ENCODE results near the gene RFX2.
"Not testable (repeated sequence)": the region's sequence is repeated elsewhere in the genome, so short reads cannot be mapped to it uniquely, and the experiment has no call there.

The RFX2 gene

DNA sequence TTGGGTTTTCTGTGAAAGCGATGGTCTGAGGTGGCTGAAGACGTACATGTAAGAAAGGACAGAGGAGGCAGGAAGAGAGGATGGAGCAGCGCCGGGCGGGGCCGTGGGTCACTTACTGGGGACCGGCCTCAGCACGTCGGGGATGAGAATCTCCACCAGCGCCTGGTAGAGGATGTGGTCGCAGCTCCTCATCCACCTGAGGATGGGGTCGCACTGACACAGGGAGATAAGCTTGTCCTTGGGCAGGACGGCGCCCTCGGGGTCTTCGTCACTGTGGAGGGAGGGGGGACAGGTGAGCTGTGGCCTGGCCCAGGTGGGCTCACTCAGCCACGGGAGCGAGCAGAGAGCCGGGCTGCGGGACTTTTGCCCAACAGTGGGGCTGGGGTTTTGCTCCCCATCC is 103.4 kb downstream of the RFX2 start:
- TF ChIP-seq RARB (CRISPR knock-in tag; IDR thresholded peaks at IDR 0.05) (no peak), GLIS3 (CRISPR knock-in tag; IDR thresholded peaks at IDR 0.05) (no peak), PPARA (CRISPR knock-in tag; IDR thresholded peaks at IDR 0.05; ENCODE audit: borderline replicate concordance) (no peak), ZFP30 (CRISPR knock-in tag; IDR thresholded peaks at IDR 0.05) (no peak), ZC3H10 (CRISPR knock-in tag; IDR thresholded peaks at IDR 0.05) (no peak)
- TF ChIP-seq, protein P1, sequence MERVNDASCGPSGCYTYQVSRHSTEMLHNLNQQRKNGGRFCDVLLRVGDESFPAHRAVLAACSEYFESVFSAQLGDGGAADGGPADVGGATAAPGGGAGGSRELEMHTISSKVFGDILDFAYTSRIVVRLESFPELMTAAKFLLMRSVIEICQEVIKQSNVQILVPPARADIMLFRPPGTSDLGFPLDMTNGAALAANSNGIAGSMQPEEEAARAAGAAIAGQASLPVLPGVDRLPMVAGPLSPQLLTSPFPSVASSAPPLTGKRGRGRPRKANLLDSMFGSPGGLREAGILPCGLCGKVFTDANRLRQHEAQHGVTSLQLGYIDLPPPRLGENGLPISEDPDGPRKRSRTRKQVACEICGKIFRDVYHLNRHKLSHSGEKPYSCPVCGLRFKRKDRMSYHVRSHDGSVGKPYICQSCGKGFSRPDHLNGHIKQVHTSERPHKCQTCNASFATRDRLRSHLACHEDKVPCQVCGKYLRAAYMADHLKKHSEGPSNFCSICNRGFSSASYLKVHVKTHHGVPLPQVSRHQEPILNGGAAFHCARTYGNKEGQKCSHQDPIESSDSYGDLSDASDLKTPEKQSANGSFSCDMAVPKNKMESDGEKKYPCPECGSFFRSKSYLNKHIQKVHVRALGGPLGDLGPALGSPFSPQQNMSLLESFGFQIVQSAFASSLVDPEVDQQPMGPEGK (CRISPR knock-in tag; IDR thresholded peaks at IDR 0.05; ENCODE audit: borderline replicate concordance), result no peak

DNA sequence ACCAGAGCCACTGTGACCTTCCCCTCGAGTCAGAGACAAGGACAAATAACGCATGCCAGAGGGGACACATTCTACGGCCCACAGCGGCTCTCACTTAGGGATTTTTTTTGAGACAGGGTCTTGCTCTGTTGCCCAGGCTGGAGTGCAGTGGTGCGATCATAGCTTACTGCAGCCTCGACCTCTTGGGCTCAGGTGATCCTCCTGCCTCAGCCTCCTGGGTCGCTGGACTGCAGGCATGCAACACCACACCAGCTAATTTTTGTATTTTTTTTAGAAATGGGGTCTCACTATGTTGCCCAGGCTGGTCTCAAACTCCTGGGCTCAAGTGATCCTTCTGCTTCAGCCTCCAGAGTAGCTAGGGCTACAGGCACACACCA is 104.2 kb downstream of the RFX2 start:
- not testable (repeated sequence) for ATAC-seq

More for the DNA sequence above, 103.4 kb downstream of the RFX2 start:
- ATAC-seq, result no peak

DNA sequence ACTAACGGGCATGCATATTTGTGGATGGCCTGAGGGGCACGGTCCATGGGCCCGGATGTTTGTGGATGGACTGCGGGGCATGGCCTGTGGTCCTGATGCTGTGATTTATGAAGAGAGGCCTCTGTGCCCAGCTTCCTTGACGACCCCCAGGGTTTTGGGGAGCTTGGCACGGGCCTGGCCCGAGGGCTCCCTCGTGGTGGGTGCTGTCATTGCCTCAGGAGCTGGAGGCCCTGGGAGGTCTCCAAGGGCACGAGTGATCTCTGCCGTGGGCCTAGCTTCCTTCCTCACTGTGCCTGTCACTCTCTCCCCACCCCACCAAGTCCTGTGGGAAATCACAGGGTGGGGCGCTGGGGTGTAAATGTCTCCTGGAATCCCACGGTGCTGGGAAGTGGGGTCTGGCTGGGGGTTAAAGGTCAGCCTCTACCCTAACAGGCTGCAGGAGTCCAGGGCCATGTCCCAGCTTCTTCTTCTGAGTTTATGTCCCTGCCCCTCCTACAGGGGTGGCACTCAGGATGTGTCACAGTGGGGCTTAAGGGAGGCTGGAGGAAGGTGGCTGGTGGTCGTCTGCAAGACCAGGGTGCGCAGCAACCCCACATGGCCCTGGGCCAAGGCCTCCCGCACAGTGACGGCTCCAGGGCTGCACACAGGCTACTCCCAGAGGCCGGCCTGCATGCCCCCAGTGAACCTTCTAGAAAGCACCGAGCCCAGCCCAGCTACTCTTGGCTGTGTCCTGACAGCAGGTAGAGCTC is 104.8 kb downstream of the RFX2 start:
- TF ChIP-seq ZNF8 (CRISPR knock-in tag; IDR thresholded peaks at IDR 0.05), result no peak
- ATAC-seq, result no peak

DNA sequence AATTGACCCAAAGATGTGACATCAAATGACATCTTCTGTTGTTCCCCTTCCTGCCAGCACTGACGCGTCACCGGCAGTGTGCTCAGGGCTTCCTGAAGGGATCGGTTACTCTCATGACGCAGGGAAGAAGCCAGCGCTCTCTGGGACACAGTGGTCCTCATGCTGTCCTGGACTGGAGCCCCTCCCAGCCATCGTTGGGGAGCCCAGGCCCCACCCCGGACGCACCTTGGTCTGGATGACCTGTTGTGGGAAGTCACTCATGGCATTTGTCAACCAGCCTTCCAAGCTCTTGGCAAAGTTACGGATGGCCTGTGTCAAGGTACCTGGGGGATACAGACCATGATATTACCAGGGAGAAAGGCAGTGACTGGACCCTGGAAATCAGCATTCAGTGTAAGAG is 106.3 kb downstream of the RFX2 start:
- TF ChIP-seq ZNF70 (CRISPR knock-in tag; IDR thresholded peaks at IDR 0.05) (no peak), ZFP3 (CRISPR knock-in tag; IDR thresholded peaks at IDR 0.05) (no peak), ESRRG (CRISPR knock-in tag; IDR thresholded peaks at IDR 0.05) (no peak)
- no peak for ATAC-seq

DNA sequence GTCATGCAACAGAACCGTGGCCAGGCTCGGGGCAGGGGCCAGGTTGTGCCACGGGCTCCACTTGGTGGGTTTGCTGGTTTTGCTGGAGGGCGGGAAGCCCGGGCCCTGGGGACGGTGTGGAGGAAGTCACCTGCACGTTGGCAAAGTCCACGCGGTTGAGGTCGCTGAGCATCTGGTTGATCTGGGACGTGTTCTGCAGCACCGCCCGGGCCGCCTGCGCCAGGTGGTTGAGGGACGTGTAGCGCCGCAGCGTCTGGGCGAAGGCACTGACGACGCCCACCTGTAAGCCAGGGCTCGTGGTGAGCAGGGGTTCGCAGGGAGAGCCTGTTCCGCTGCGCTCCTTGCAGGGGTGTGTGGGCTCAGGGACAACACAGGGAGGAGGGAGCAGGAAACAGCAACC is 107.7 kb downstream of the RFX2 start:
- TF ChIP-seq ZNF70 (CRISPR knock-in tag; IDR thresholded peaks at IDR 0.05) (no peak), OSR1 (CRISPR knock-in tag; IDR thresholded peaks at IDR 0.05) (no peak), TCF4 (CRISPR knock-in tag; IDR thresholded peaks at IDR 0.05; ENCODE audit: borderline replicate concordance) (no peak)
- no peak for ATAC-seq

DNA sequence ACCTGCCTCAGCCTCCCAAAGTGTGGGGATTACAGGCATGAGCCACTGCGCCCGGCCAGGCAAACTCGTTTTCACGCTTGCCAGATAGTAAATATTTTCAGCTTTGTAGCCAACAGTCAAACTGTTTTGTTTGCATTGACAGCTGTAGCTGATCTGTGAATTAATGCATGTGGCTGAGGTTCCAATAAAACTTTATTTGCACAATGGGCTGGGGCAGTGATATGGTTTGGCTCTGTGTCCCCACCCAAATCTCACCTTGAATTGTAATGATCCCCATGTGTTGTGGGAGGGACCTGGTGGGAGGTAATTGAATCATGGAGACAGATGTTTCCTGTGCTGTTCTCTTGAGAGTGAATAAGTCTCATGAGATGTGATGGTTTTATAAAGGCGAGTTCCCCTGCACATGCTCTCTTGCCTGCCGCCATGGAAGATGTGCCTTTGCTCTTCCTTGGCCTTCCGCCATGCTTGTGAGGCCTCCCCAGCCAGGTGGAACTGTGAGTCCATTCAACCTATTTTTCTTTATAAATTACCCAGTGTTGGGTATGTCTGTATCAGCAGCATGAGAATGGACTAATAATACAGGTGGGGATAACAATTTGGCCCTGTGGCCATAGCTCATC is 110.0 kb downstream of the RFX2 start:
- no peak for ATAC-seq
- TF ChIP-seq ZNF8 (CRISPR knock-in tag; IDR thresholded peaks at IDR 0.05), result no peak
- no peak for TF ChIP-seq RARB (CRISPR knock-in tag; IDR thresholded peaks at IDR 0.05)
- no peak for TF ChIP-seq PPARA (CRISPR knock-in tag; IDR thresholded peaks at IDR 0.05; ENCODE audit: borderline replicate concordance)
- TF ChIP-seq ESRRG (CRISPR knock-in tag; IDR thresholded peaks at IDR 0.05), result no peak
- TF ChIP-seq TCF4 (CRISPR knock-in tag; IDR thresholded peaks at IDR 0.05; ENCODE audit: borderline replicate concordance), result no peak
- TF ChIP-seq SNAI2 (CRISPR knock-in tag; IDR thresholded peaks at IDR 0.05), result no peak
- TF ChIP-seq ISL1 (CRISPR knock-in tag; IDR thresholded peaks at IDR 0.05), result no peak

DNA sequence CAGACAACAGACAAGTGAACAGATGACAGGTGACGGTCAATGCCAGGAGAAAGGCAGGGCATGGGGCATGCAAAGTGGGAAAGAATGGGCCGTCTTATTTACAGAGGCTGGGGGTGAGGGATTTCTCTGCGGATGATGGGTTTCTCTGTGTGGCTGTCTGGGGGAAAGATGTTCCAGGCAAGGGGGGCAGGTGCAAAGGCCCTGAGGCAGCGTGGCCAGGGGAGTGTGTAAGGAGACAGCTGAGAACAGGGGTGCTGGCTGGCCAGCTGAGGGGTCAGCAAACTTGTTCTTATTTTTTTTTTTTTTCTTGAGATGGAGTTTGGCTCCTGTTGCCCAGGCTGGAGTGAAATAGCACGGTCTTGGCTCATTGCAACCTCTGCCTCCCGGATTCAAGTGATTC is 110.6 kb downstream of the RFX2 start:
- ATAC-seq, result no peak

More for the DNA sequence above, 110.6 kb downstream of the RFX2 start:
- TF ChIP-seq ZFP3 (CRISPR knock-in tag; IDR thresholded peaks at IDR 0.05) (no peak), ISL1 (CRISPR knock-in tag; IDR thresholded peaks at IDR 0.05) (no peak), GLIS3 (CRISPR knock-in tag; IDR thresholded peaks at IDR 0.05) (no peak)
- TF ChIP-seq, protein P2, sequence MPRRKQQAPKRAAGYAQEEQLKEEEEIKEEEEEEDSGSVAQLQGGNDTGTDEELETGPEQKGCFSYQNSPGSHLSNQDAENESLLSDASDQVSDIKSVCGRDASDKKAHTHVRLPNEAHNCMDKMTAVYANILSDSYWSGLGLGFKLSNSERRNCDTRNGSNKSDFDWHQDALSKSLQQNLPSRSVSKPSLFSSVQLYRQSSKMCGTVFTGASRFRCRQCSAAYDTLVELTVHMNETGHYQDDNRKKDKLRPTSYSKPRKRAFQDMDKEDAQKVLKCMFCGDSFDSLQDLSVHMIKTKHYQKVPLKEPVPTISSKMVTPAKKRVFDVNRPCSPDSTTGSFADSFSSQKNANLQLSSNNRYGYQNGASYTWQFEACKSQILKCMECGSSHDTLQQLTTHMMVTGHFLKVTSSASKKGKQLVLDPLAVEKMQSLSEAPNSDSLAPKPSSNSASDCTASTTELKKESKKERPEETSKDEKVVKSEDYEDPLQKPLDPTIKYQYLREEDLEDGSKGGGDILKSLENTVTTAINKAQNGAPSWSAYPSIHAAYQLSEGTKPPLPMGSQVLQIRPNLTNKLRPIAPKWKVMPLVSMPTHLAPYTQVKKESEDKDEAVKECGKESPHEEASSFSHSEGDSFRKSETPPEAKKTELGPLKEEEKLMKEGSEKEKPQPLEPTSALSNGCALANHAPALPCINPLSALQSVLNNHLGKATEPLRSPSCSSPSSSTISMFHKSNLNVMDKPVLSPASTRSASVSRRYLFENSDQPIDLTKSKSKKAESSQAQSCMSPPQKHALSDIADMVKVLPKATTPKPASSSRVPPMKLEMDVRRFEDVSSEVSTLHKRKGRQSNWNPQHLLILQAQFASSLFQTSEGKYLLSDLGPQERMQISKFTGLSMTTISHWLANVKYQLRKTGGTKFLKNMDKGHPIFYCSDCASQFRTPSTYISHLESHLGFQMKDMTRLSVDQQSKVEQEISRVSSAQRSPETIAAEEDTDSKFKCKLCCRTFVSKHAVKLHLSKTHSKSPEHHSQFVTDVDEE (CRISPR knock-in tag; IDR thresholded peaks at IDR 0.05), result no peak
